B cell (primary cell): ENCODE results near the gene SLCO3A1. TPM values are rescaled to one million over a fixed set of nuclear protein-coding genes. Genes with fewer than 3 reads are reported as not detected.

Source experiments
- ATAC-seq: fragments of 200-7000 bp; cut with Tn5 transposase; one replicate; pipeline ENCODE4 v1.10.0; 2021; ENCODE audit warnings: low read depth, mild to moderate bottlenecking, moderate number of reproducible peaks, moderate library complexity
- CTCF ChIA-PET: fragments of 350-600 bp; sonication (Branson Sonifier 250); formaldehyde crosslinking; loops from one replicate; lab custom pipeline; 2021; ENCODE audit warnings: antibody characterized with exemption, inconsistent platforms; lab: Charles Lee
- POLR2A ChIA-PET: fragments of 350-600 bp; sonication (Branson Sonifier 250); formaldehyde crosslinking; loops from one replicate; lab custom pipeline; 2021; ENCODE audit warnings: antibody characterized with exemption; lab: Charles Lee
- DNase-seq: peaks from one replicate; pipeline ENCODE4 v3.0.0; 2013
- H2AFZ ChIP-seq: 2 replicates; pipeline ENCODE4 v1.6.1; 2012; ENCODE audit warnings: mild to moderate bottlenecking, low read depth, low read length; ENCODE audit not compliant: insufficient read depth, poor library complexity, severe bottlenecking
- H3K27ac ChIP-seq, 2 donors: 1 replicate in 1 of 2; 2 replicates in 1 of 2; pipeline ENCODE4 v1.5.1; 2012 to 2013; ENCODE audit warnings: low read length in 2 of 2, mild to moderate bottlenecking in 2 of 2, moderate library complexity in 1 of 2
- H3K27me3 ChIP-seq, 4 experiments: fragments of 200-600 bp in 1 of 4; sonication (generic) in 1 of 4; replicated peaks in 1 of 4; 1 replicate in 2 of 4; 2 replicates in 2 of 4; pipeline versions ENCODE4 v1.6.1 to v1.7.0; 2013 to 2016; ENCODE audit warnings: low read length in 3 of 4, mild to moderate bottlenecking in 2 of 4, mixed read lengths in 1 of 4, moderate library complexity in 1 of 4; ENCODE audit not compliant: insufficient read depth in 4 of 4, control insufficient read depth in 3 of 4; ENCODE audit errors: control extremely low read depth in 1 of 4
- H3K36me3 ChIP-seq, 2 experiments: replicated peaks in 1 of 2; 1 replicate in 1 of 2; 2 replicates in 1 of 2; pipeline versions ENCODE4 v1.6.1 to v1.7.1; 2013; ENCODE audit warnings: low read length in 1 of 2; ENCODE audit not compliant: insufficient read depth in 2 of 2, control insufficient read depth in 1 of 2; ENCODE audit errors: control extremely low read depth in 1 of 2, extremely low read depth in 1 of 2
- H3K4me1 ChIP-seq, 2 donors: fragments of 200-600 bp in 1 of 2; sonication (generic) in 1 of 2; 1 replicate in 1 of 2; 2 replicates in 1 of 2; pipeline versions ENCODE4 v1.5.1 to v1.6.1; 2013 to 2017; ENCODE audit warnings: low read length in 2 of 2; ENCODE audit not compliant: control insufficient read depth in 2 of 2, insufficient read depth in 2 of 2
- H3K4me2 ChIP-seq: replicated peaks from 2 replicates; pipeline ENCODE3; 2012; ENCODE audit warnings: mild to moderate bottlenecking, low read depth, low read length; ENCODE audit not compliant: poor library complexity, severe bottlenecking
- H3K4me3 ChIP-seq, 5 experiments: fragments of 200-600 bp in 1 of 5; sonication (generic) in 1 of 5; 1 replicate in 3 of 5; 2 replicates in 2 of 5; pipeline versions ENCODE4 v1.5.1 to v1.7.0; 2011 to 2016; ENCODE audit warnings: low read length in 4 of 5, mild to moderate bottlenecking in 4 of 5, low read depth in 2 of 5, control low read depth in 1 of 5, moderate library complexity in 1 of 5; ENCODE audit not compliant: insufficient read depth in 1 of 5; ENCODE audit errors: control extremely low read depth in 1 of 5, extremely low read depth in 1 of 5
- H3K79me2 ChIP-seq: fragments of 200-600 bp; sonication (generic); one replicate; pipeline ENCODE4 v1.6.0; 2016; ENCODE audit warnings: low read length; ENCODE audit not compliant: control insufficient read depth, insufficient read depth
- H3K9ac ChIP-seq: fragments of 200-600 bp; sonication (generic); 2 replicates; pipeline ENCODE4 v1.6.1; 2017; ENCODE audit warnings: mild to moderate bottlenecking, low read length, moderate library complexity
- H3K9me3 ChIP-seq, 3 donors: one replicate each; pipeline versions ENCODE4 v1.6.1 to v1.7.1; 2013; ENCODE audit warnings: low read length in 2 of 3; ENCODE audit not compliant: control insufficient read depth in 2 of 3, insufficient read depth in 1 of 3; ENCODE audit errors: control extremely low read depth in 1 of 3
- H4K20me1 ChIP-seq: 2 replicates; pipeline ENCODE4 v1.6.0; 2012; ENCODE audit warnings: mild to moderate bottlenecking, low read length; ENCODE audit not compliant: insufficient read depth, control insufficient read depth, poor library complexity, severe bottlenecking
- H3K27ac Mint-ChIP-seq: one replicate; pipeline ENCODE4 v1.8.0; 2021; ENCODE audit warnings: mixed read lengths
- H3K27me3 Mint-ChIP-seq: one replicate; pipeline ENCODE4 v1.8.0; 2021; ENCODE audit warnings: mixed read lengths
- H3K4me1 Mint-ChIP-seq: one replicate; pipeline ENCODE4 v1.8.0; 2021; ENCODE audit warnings: mixed read lengths
- H3K4me3 Mint-ChIP-seq: one replicate; pipeline ENCODE4 v1.8.0; 2021; ENCODE audit warnings: mixed read lengths
- H3K9me3 Mint-ChIP-seq: one replicate; pipeline ENCODE4 v1.8.0; 2022; ENCODE audit warnings: mixed read lengths; ENCODE audit not compliant: insufficient read depth
- EZH2 ChIP-seq: IDR thresholded peaks from 2 replicates; pipeline ENCODE4 v1.6.1; 2012; ENCODE audit warnings: borderline replicate concordance, low read depth, mild to moderate bottlenecking, moderate library complexity, low read length; ENCODE audit not compliant: insufficient read depth, poor library complexity, severe bottlenecking
- WGBS: methylation state at CpG from one replicate; pipeline ENCODE4 v1.1.5; 2013; ENCODE audit warnings: missing lambda C conversion rate; ENCODE audit not compliant: insufficient coverage; 5-methylcytosine and 5-hydroxymethylcytosine counted together
- intact Hi-C: fragments of 100-400 bp; cut with micrococcal nuclease; formaldehyde crosslinking; loops from one replicate; pipeline ENCODE4 v1.10.0; 2022
- polyA plus RNA-seq: library from polyadenylated mRNA; depleted of rRNA; stranded (reverse); fragments of >200 nt; gene quantifications from 2 replicates; pipeline ENCODE4 v1.2.3, GENCODE V29; 2012
- total RNA-seq, 2 donors: library from RNA; stranded (reverse); fragments of 120-200 nt in 1 of 2; gene quantifications; 1 replicate in 1 of 2; 2 replicates in 1 of 2; pipeline versions ENCODE4 v1.2.3 to v1.2.4, GENCODE V29; 2013 to 2022
- TF ChIP-seq, protein P1 (sequence below): fragments of 200-600 bp; IDR thresholded peaks from one replicate; pipeline ENCODE4 v1.8.0; 2022; ENCODE audit warnings: antibody characterized with exemption, mild to moderate bottlenecking

Gene SLCO3A1
- total and polyA plus RNA-seq, 2 donors (not counting 1 experiment from before 2014, with no cell fraction given), result 0.99 to 2.3 TPM

DNA sequence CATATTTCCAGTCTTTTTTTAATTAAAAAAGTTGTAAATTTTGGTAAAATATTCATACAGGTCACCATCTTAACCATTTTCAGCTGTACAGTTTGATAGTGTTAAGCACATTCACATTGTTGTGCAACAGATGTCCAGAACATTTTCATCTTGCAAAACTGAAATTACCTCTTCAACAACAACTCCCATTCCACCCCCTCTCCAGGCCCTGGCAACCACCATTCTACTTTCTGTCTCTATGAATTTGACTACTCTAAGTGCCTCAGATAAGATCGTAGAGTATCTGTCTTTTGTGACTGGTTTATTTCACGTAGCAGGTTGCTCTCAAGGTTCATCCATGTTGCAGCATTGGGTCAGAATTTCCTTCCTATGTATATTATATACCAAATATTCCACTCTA lies 76.0 kb downstream of the SLCO3A1 start:
- no peaks in the 10 kb centered on the region for H3K9me3 Mint-ChIP-seq
- H4K20me1 ChIP-seq, result no peaks in the 10 kb centered on the region
- no peak overlapping the region for H3K4me3 Mint-ChIP-seq
- no peak overlapping the region for H3K4me2 ChIP-seq
- H3K27me3 Mint-ChIP-seq, result no peaks in the 10 kb centered on the region
- ChIA-PET CTCF (no interaction called here), POLR2A (no interaction called here)
- no peaks in the 10 kb centered on the region for H3K36me3 ChIP-seq
- no CpG with 5 or more reads among the region's 2 CpGs for WGBS
- H3K9me3 ChIP-seq, result no peaks in the 10 kb centered on the region
- ATAC-seq, result no peak
- H3K27me3 ChIP-seq, result no peaks in the 10 kb centered on the region
- no peaks in the 10 kb centered on the region for H3K4me1 Mint-ChIP-seq
- no peak overlapping the region for H3K27ac Mint-ChIP-seq
- no peak overlapping the region for H3K4me3 ChIP-seq
- intact Hi-C loops, result no loop called here
- no peak overlapping the region for H3K27ac ChIP-seq
- H2AFZ ChIP-seq, result no peak overlapping the region
- no peaks in the 10 kb centered on the region for H3K4me1 ChIP-seq
- H3K79me2 ChIP-seq, result no peaks in the 10 kb centered on the region
- no peak overlapping the region for H3K9ac ChIP-seq
- TF ChIP-seq, protein P1, sequence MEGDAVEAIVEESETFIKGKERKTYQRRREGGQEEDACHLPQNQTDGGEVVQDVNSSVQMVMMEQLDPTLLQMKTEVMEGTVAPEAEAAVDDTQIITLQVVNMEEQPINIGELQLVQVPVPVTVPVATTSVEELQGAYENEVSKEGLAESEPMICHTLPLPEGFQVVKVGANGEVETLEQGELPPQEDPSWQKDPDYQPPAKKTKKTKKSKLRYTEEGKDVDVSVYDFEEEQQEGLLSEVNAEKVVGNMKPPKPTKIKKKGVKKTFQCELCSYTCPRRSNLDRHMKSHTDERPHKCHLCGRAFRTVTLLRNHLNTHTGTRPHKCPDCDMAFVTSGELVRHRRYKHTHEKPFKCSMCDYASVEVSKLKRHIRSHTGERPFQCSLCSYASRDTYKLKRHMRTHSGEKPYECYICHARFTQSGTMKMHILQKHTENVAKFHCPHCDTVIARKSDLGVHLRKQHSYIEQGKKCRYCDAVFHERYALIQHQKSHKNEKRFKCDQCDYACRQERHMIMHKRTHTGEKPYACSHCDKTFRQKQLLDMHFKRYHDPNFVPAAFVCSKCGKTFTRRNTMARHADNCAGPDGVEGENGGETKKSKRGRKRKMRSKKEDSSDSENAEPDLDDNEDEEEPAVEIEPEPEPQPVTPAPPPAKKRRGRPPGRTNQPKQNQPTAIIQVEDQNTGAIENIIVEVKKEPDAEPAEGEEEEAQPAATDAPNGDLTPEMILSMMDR, result no peak
- TF ChIP-seq EZH2, result no peak
- DNase-seq, result no peak

DNA sequence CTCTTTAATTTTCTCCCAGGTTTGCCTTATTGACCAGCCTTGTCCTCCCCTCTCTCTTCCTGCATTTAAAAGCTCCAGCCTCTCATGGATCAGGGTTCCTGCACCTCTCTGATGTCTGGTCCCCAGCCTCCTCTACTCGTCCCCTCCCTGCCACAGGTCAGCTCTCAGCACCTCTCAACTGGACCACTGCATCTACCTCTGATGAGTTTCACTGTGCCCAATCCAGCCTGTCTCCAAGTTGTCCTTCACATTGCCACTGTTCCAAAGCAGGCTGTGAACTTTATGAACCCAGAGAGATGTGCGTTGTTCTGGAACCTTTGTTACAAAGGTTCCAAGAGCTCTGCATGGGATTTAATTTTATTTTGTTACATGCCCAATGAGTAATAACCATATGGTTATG lies 76.6 kb downstream of the SLCO3A1 start:
- no peak overlapping the region for H3K4me3 Mint-ChIP-seq
- ChIA-PET CTCF (no interaction called here), POLR2A (no interaction called here)
- H3K79me2 ChIP-seq, result no peaks in the 10 kb centered on the region
- ATAC-seq (no peak), DNase-seq (no peak)
- no peak overlapping the region for H3K27ac ChIP-seq
- no peak overlapping the region for H3K4me3 ChIP-seq
- no peaks in the 10 kb centered on the region for H3K9me3 ChIP-seq
- no peak overlapping the region for H2AFZ ChIP-seq
- H3K27ac Mint-ChIP-seq, result no peak overlapping the region
- no peaks in the 10 kb centered on the region for H3K4me1 ChIP-seq
- H3K4me1 Mint-ChIP-seq, result no peaks in the 10 kb centered on the region
- 73% methylated on average over 1 of the region's 2 CpGs for WGBS
- intact Hi-C loops, result no loop called here
- no peaks in the 10 kb centered on the region for H3K36me3 ChIP-seq
- H3K9me3 Mint-ChIP-seq, result no peaks in the 10 kb centered on the region
- no peak for TF ChIP-seq EZH2
- no peaks in the 10 kb centered on the region for H4K20me1 ChIP-seq
- H3K27me3 ChIP-seq, result no peaks in the 10 kb centered on the region
- H3K4me2 ChIP-seq, result no peak overlapping the region
- no peak overlapping the region for H3K9ac ChIP-seq
- H3K27me3 Mint-ChIP-seq, result no peaks in the 10 kb centered on the region
